ENCODE data around the gene NDUFA8.

- TF ChIP-seq, protein P1, sequence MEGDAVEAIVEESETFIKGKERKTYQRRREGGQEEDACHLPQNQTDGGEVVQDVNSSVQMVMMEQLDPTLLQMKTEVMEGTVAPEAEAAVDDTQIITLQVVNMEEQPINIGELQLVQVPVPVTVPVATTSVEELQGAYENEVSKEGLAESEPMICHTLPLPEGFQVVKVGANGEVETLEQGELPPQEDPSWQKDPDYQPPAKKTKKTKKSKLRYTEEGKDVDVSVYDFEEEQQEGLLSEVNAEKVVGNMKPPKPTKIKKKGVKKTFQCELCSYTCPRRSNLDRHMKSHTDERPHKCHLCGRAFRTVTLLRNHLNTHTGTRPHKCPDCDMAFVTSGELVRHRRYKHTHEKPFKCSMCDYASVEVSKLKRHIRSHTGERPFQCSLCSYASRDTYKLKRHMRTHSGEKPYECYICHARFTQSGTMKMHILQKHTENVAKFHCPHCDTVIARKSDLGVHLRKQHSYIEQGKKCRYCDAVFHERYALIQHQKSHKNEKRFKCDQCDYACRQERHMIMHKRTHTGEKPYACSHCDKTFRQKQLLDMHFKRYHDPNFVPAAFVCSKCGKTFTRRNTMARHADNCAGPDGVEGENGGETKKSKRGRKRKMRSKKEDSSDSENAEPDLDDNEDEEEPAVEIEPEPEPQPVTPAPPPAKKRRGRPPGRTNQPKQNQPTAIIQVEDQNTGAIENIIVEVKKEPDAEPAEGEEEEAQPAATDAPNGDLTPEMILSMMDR (IDR thresholded peaks at IDR 0.05): no peak
- TF ChIP-seq POLR2A (IDR thresholded peaks at IDR 0.05): no peak
These were observed 52.2 kb downstream of the NDUFA8 start for GRCh38 chr9:122107291-122107805.
